Dermis blood vessel endothelial cell (primary cell): ENCODE measurements around the gene ATF7IP. TPM values are rescaled to one million over a fixed set of nuclear protein-coding genes. Genes with fewer than 3 reads are reported as not detected.

Source experiments
- DNase-seq: peaks from one replicate; pipeline ENCODE4 v3.0.0; 2010
- total RNA-seq: library from RNA; depleted of rRNA; stranded (reverse); fragments of >200 nt; gene quantifications from 2 replicates; pipeline ENCODE4 v1.2.3, GENCODE V29; 2014

The ATF7IP gene
- total RNA-seq, 1 donor from 2014 or later, result 32.3 TPM

- peak; percentile 73 for DNase-seq
These were observed 53.0 kb downstream of the ATF7IP start for GRCh38 chr12:14418451-14418890.

GRCh38 chr12:14422516-14423230 is 57.2 kb downstream of the ATF7IP start:
- DNase-seq, result peak; percentile 34

GRCh38 chr12:14424545-14424944 is 59.1 kb downstream of the ATF7IP start:
- no peak for DNase-seq

DNA sequence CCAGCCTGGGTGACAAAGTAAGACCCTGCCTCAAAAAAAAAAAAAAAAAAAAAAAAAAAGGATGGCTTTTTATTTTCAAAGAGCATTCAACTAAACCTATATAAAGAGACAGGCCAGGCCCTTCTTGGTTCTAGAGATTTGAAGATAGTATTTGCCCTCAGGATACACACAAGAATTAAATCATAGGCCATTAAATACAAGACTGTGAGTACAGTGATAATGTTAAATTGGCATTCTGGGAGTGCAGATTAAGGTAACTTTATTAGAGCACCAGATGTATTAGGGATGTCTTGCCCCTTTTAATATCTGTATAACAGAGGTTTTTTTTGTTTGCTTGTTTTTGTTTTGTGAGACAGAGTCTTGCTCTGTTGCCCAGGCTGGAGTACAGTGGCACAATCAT is 61.3 kb downstream of the ATF7IP start:
- no peak for DNase-seq

DNA sequence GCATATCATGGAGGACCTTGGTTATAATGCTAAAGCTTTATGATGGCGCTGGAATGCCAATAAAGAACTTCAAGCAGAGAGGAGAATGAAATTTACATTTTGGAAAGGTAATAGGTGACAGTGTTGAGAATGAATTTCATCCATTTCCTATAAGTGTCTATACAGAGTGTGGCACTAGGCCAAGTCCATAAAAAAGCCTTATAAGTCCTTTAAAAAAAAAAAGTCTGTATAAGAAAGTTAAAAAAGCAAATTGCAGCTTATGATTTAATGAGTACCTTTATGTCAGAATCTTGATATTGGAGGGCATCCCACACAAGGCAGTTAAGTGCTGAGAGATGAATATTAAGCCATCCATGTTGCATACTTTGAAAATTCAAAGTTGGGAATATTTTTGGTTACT is 62.4 kb downstream of the ATF7IP start:
- no peak for DNase-seq

GRCh38 chr12:14430394-14430986 is 65.0 kb downstream of the ATF7IP start:
- DNase-seq, result no peak

- DNase-seq, result no peak
These were observed 66.5 kb downstream of the ATF7IP start for GRCh38 chr12:14431975-14432374.

DNA sequence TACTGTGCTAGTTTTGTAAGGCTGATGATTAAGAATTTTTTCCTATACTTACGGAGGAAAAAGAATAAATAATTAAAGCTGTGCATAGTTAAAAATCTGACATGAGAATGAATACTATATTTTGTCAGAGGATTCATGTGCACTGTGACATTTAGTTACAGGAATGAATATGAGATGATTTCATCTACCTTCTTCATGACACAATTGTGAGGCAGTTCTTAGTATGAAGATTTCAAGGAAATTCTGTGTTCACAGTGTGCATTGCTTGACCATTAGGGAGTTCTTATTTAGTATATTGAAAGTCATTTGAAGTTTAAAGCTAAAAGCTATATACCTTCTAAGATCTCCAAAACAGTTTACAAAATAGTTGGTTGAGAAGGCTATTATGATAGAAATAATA is 70.1 kb downstream of the ATF7IP start:
- DNase-seq, result no peak

DNA sequence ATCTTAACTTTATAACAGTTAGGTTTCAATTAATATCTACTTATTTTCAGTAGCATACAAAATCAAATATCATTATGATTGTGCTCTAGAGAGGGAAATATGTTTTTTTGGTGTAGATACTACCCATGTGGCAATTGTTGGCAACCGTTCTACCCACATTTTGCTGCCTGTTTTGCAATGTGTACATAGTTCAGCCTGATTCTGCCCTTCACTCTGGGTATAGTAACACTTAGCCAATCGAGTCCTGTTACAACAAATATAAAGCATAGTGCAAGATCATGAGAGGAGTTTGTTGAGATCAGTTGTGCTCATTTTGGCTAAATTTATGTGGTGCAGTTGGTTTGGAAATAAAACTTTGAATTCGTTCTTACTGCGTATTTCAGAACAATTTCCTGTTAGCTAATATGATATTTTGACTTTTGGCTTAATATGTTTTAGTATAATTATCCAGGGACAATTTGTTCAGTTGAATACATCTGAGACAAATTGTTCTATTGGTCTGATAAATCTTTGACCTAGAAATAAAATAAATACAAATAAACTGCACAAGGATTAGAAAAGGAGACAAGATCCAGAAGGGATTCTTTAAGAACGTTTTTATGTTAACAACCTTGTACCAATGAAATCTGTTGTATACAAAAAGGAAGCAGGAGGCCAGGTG is 76.9 kb downstream of the ATF7IP start:
- DNase-seq, result no peak

DNA sequence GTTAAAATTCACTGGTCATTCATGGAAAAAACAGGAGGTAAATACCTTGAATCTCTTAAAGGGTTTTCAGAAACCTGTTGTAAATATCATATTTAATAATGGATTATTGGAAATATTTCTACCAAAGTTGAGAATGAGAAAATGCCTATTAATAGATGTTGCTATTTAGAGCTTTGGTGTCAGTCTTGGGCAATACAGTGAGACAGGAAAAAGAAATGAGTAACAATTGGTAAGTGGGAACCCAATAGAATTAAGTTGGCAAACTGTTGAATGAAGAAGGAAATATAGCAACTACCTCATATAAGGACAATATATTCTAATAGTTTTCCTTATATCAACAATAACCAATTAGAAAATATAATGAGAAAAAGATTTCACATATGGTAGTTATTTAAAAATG is 78.0 kb downstream of the ATF7IP start:
- DNase-seq, result peak; percentile 61

GRCh38 chr12:14450479-14450878 is 85.0 kb downstream of the ATF7IP start:
- DNase-seq, result no peak

DNA sequence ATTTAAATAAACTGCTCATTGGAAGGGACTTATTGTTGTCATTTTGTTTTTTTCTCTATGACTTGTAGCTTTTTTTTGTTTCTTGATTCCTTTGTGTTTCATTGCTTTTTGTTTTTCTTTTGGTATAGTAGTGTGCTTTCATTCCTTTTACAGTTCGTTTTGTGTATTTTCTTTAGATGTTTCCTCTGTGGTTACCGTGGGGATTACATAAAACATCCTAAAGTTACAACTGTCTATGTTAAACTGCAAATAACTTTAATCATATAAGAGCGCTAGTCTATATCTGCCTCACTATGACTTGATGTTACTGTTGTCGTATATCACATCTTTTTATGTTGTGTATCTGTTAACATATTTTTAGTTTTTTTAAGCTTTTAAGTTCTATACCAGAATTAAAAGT is 86.9 kb downstream of the ATF7IP start:
- no peak for DNase-seq

DNA sequence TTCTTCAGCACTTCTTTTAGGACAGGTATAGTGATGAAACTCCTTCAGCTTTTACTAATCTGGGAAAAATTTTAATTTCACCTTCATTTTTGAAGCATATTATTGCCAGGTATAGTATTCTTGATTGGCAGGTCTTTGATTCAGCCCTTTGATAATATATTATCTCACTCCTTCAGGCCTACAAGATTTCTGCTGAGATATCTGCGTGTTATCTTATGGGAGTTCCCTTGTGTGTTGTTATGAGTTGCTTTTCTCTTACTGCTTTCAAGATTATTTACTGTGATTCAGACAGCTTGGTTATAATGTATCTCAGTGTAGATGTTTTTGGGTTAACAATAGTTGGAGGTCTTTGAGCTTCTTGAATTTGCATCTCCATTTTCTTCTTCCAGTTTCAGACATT is 87.4 kb downstream of the ATF7IP start:
- no peak for DNase-seq

DNA sequence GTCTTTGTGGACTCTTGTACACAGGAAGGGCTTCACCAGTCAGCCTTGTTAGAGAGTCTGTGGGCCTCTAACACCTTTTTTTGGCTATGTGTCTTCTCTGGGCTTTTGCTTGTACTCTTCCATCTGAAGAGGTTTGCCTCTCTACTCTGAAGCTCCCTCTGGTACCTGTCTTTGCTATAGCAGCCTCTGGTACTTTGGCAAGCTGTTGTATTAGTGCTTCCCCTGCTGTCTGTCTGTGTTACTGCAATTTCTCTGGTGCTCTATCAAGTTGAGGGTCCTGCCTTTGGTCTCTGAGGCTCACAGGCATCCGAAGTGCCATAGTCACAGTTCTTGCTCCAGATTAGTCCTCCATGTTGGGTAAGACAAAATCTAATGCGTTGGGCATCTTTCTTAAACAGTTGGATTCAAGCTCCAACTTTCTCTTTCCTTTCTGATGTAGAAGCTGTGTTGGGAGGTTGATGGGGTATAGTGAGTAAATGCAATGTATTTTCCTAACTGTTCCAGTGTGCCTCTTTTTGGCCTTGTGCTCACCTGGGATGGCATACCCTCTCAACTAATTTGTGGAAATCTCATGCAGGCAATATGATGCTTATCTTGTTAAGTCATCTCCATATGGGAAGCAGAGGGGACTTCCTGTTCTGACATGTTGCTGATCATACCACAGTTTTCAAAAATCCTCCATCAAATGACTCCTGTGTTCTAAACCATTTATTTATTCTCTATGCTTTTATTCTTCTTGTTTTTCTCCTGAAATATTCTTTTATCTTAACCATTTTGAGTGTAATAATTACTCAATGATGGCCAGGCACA is 88.8 kb downstream of the ATF7IP start:
- peak; percentile 66 for DNase-seq

GRCh38 chr12:14460212-14460841 is 94.8 kb downstream of the ATF7IP start:
- no peak for DNase-seq

DNA sequence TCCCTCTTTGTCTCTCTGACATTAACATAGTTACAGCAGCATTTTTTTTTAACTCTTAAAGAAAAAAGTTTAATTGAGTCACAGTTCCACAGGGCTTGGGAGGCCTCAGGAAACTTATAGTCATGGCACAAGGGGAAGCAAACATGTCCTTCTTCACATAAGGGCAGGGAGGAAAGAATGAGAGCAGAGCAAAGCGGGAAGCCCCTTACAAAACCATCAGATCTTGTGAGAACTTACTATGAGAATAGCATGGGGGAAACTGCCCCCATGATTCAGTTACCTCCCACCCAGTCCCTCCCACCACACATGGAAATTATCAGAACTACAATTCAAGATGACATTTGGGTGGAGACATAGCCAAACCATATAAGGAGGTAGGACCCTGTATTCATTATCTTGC is 106.0 kb downstream of the ATF7IP start:
- no peak for DNase-seq

GRCh38 chr12:14473707-14474287 is 108.3 kb downstream of the ATF7IP start:
- DNase-seq, result peak; percentile 32

DNA sequence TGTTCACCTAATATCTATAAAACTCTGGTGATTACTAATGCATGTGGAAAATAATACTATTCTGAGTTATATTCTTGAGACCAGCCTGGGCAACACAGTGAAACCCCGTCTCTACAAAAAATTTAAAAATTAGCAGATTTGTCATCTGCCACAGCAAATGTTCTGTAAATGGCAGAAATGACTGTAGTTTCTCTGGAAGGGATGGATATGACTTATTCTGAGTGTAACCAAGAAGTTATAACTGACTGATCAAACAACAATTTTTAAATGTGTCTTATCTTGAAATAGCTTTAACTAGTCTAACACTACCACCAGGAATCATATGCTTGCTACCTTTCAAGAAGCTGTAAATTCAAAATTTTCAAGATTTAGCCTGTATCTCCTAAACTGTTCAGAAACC is 113.5 kb downstream of the ATF7IP start:
- no peak for DNase-seq

- DNase-seq, result no peak
These were observed 115.7 kb downstream of the ATF7IP start for GRCh38 chr12:14481201-14481600.

GRCh38 chr12:14482361-14482760 is 116.9 kb downstream of the ATF7IP start:
- DNase-seq, result no peak

DNA sequence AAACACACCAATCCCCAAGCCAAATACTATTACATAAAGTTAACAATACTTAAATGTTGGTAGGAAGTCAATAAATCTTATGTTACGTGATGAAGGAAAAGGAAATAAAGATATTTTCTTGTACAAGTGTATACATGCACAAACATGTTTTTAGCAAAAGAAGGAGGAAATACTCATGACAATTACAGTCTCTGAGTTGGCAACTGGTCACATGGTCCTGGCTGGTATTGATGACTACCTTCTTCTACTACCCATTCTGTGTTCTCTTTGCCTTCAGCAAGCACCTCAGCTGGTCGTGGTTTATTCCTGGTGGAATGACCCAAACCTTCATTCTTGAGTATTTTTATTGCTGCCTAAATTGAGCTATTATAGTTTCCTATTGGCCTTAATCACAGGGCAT is 117.4 kb downstream of the ATF7IP start:
- DNase-seq, result no peak

- DNase-seq, result no peak
These were observed 129.8 kb downstream of the ATF7IP start for GRCh38 chr12:14495326-14495725.
